ENCODE measurements around the gene EFCAB9. TPM values are rescaled to one million over a fixed set of nuclear protein-coding genes. Genes with fewer than 3 reads are reported as not detected.

Gene EFCAB9
- total and polyA plus RNA-seq, 2 of the 13 experiments (the other 11 are each of a cell fraction or from before 2014, with no cell fraction given), result not detected

DNA sequence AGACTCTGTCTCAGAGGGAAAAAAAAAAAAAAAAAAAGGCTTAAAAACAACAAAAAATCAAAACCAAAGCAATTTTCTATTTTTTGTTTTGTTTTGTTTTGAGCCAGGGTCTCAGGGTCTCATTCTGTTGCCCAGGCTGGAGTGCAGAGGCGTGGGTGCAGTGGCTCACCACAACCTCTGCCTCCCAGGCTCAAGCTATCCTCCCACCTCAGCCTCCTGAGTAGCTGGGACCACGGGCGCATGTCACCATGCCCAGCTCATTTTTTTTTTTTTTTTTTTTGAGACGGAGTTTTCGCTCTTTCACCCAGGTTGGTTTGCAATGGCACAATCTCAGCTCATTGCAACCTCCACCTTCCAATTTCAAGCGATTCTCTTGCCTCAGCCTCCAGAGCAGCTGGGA lies 11.7 kb upstream of the EFCAB9 start (continued):
- TF ChIP-seq ZSCAN9 (CRISPR knock-in tag; IDR thresholded peaks at IDR 0.05; ENCODE audit: borderline replicate concordance), result no peak

DNA sequence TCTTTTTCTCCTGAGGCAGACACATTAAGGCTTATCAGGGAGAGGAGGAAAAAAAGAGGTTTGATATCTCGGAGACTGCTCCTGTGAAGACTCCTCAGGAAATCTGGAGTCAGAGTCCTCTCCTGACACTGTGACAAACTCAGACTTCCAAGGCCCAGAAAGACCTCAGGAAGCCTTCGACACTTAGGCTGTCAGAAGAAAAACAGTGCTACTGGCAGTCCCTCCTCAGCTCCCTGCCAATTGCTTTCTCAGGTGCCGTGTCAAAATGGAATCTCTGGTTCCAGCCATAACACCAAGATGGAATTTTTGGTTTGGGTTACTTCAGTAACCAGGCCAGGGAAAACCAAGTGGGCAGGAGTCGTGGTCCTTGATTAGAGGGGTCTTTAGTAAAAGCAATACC lies 10.1 kb upstream of the EFCAB9 start:
- DNase-seq (ENCODE audit: low spot score), result no peak
- H4K20me1 ChIP-seq (ENCODE audit: insufficient read depth, low read length), result no peaks in the 10 kb centered on the region
- POLR2A ChIA-PET, result no interaction called here
- peaks cover 9% of the 10 kb centered on the region for H3K79me2 ChIP-seq (ENCODE audit: insufficient read depth, low read length)
- H3K36me3 ChIP-seq (replicated peaks in 1 of 2; ENCODE audit: control insufficient read depth in 1 of 2, insufficient read depth in 2 of 2, low read length in 2 of 2), result 0 out of 5 replicates have a peak, but pooled peaks cover 0 to 1% of the 10 kb centered on the region in 2 experiments
- no peak overlapping the region for H3K27ac ChIP-seq (ENCODE audit: extremely low read length, insufficient read depth, low read length)
- ATAC-seq, result no peak
- H3K9ac ChIP-seq (ENCODE audit: insufficient read depth, low read depth, low read length), result no peak overlapping the region
- no peak for FAIRE-seq
- in situ Hi-C loops (cut with HindIII; ENCODE audit: extremely low pct_ligation_motif_present, low pct_unique_long_range_greater_than_20kb) (no loop called here), intact Hi-C loops (cut with micrococcal nuclease; ENCODE audit: unreplicated experiment) (no loop called here)
- H2AFZ ChIP-seq (ENCODE audit: low read length), result no peak overlapping the region
- no TSS peak for BruUV-seq (replicated peaks)
- H3K4me3 ChIP-seq (replicated peaks in 1 of 3; ENCODE audit: insufficient read depth in 1 of 3, low read depth in 2 of 3, low read length in 3 of 3), result no peak overlapping the region
- no peak overlapping the region for H3K4me2 ChIP-seq (ENCODE audit: low read depth, low read length)
- H3K9me3 ChIP-seq (ENCODE audit: low read length), result no peaks in the 10 kb centered on the region
- 94% methylated on average over 4 of the region's 4 CpGs for WGBS (ENCODE audit: low lambda C conversion rate)
- peaks cover 33% of the 10 kb centered on the region for H3K4me1 ChIP-seq (ENCODE audit: insufficient read depth, low read length)
- TF ChIP-seq JUND (CRISPR knock-in tag; IDR thresholded peaks at IDR 0.05) (no peak), HDAC1 (CRISPR knock-in tag; IDR thresholded peaks at IDR 0.05) (no peak), ZNF317 (CRISPR knock-in tag; IDR thresholded peaks at IDR 0.05) (no peak), POGK (CRISPR knock-in tag; conservative IDR thresholded peaks at IDR 0.05) (no peak), ZNF563 (CRISPR knock-in tag; IDR thresholded peaks at IDR 0.05) (no peak), SMARCE1 (IDR thresholded peaks at IDR 0.05; ENCODE audit: borderline replicate concordance) (no peak)
- TF ChIP-seq, protein P1, sequence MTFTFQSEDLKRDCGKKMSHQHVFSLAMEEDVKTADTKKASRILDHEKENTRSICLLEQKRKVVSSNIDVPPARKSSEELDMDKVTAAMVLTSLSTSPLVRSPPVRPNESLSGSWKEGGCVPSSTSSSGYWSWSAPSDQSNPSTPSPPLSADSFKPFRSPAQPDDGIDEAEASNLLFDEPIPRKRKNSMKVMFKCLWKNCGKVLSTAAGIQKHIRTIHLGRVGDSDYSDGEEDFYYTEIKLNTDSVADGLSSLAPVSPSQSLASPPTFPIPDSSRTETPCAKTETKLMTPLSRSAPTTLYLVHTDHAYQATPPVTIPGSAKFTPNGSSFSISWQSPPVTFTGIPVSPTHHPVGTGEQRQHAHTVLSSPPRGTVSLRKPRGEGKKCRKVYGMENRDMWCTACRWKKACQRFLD (CRISPR knock-in tag; IDR thresholded peaks at IDR 0.05; ENCODE audit: borderline replicate concordance), result no peak
- CTCF ChIA-PET (ENCODE audit: low intra/inter-chr PET ratio, low total read pairs), result no interaction called here
- no peaks in the 10 kb centered on the region for H3K27me3 ChIP-seq (ENCODE audit: control insufficient read depth in 1 of 2, insufficient read depth in 2 of 2, low read length in 2 of 2)
